WI38 (cell line): Measurements from ENCODE around the gene GOLT1B.

Experiments used
- H3K4me3 ChIP-seq: 2 replicates; pipeline ENCODE4 v1.5.1; 2011; ENCODE audit warnings: low read depth, mild to moderate bottlenecking, control low read depth, low read length
- TF ChIP-seq, protein P1 (sequence below): IDR thresholded peaks from 2 replicates; pipeline ENCODE4 v1.5.1; 2012; ENCODE audit warnings: low read depth, mild to moderate bottlenecking, control low read depth, low read length

Gene GOLT1B

GRCh38 chr12:21475552-21475951 lies 26.0 kb upstream of the GOLT1B start:
- no peak overlapping the region for H3K4me3 ChIP-seq
- TF ChIP-seq, protein P1, sequence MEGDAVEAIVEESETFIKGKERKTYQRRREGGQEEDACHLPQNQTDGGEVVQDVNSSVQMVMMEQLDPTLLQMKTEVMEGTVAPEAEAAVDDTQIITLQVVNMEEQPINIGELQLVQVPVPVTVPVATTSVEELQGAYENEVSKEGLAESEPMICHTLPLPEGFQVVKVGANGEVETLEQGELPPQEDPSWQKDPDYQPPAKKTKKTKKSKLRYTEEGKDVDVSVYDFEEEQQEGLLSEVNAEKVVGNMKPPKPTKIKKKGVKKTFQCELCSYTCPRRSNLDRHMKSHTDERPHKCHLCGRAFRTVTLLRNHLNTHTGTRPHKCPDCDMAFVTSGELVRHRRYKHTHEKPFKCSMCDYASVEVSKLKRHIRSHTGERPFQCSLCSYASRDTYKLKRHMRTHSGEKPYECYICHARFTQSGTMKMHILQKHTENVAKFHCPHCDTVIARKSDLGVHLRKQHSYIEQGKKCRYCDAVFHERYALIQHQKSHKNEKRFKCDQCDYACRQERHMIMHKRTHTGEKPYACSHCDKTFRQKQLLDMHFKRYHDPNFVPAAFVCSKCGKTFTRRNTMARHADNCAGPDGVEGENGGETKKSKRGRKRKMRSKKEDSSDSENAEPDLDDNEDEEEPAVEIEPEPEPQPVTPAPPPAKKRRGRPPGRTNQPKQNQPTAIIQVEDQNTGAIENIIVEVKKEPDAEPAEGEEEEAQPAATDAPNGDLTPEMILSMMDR = no peak

GRCh38 chr12:21476949-21477348 lies 24.6 kb upstream of the GOLT1B start:
- no peak overlapping the region for H3K4me3 ChIP-seq
- TF ChIP-seq, protein P1 = no peak

DNA sequence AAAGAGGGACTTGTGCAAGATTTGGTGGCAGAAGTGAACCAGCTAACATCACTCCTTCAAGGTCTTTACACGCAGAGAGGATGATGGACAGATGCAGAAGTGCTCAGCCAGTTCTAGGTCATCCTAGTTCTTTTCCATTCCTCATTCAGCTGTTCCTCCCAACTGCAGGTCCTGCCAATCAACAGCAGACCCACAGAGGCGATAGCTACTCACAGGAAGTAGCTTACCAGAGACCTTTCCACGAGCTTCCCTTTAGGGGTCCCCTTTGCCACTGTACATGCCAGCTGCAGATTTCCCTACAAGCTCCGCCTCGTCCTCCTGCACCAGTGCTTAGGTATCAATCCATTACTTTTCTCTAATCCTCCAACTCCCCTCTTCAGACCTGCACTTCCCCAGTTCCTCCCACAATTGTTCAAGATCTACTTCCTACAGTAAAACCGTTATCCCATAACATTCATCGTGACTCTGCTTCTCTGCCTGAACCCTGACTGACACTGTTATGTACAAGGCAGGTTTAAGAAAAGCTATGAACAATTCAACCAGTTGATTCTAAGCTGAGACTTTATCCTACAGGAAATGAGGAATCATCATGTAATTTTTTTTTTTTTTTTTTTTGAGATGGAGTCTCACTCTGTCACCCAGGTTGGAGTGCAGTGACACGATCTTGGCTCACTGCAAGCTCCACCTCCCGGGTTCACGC lies 22.7 kb upstream of the GOLT1B start:
- TF ChIP-seq, protein P1 = no peak
- H3K4me3 ChIP-seq = no peak overlapping the region

DNA sequence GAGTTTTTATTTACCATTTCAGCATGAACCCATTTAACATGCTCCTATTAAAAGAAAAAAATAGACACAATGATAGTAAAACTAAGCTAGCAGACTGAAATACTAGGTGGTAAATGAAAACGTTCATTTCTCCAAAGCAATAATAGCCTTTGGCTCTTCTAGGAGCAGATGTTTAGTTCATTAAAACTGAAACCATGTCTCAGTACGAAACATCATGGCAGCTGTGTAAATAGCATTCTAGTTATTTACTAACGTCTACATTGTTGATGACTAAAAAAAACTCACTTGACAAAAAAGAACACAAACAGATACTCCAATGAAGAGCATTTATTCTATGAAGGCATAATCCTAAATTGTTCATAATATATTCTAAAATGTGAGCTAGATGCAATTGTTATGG lies 18.1 kb upstream of the GOLT1B start:
- no peak overlapping the region for H3K4me3 ChIP-seq
- TF ChIP-seq, protein P1 = no peak

GRCh38 chr12:21485998-21486397 lies 15.6 kb upstream of the GOLT1B start:
- no peak overlapping the region for H3K4me3 ChIP-seq
- TF ChIP-seq, protein P1 = no peak

DNA sequence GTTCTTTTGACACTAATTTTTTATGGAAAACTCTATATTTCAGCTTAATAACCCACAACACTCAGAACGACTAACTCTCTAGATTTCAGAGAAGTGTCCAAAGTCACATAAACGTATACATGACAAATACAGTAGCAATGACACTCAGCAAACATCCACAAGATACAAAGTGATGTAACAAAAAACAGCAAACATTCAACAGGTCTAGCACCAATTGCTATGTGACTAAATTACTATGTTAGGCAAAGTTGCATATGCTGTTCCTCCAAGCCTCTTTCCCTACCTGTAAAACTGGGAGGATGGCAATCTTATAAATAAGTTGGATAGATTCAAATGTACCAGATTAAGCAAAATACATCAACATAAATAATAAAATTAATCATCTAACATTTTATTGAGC lies 1.8 kb upstream of the GOLT1B start:
- TF ChIP-seq, protein P1 = no peak
- H3K4me3 ChIP-seq = peak overlapping the region; percentile 86

DNA sequence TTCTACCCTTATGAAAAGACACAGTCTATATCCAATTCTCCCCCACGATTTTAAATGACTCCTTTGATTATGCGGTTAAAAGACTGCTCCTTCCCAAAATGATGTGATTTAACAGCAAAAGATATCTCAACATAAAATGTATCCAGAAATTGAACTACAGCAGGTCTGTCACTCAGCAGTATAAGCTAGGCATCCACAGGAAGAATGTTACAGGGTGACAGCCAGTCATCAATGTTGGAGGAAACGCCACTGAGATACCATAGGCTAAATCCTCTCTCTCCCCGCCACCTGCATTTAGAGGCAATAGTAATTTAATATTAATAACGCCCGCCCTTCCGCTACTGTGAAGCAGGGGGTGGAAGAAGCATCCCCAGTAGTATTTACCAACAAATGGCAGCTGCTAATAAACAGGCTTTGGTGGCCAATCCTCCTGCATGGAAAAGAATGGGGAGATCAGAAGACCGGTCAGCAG lies 767 bp upstream of the GOLT1B start:
- peak overlapping the region; percentile 86 for H3K4me3 ChIP-seq
- TF ChIP-seq, protein P1 = no peak
